GM23248 (cell line): ENCODE results near the gene SAFB2. TPM values are rescaled to one million over a fixed set of nuclear protein-coding genes. Genes with fewer than 3 reads are reported as not detected.

ENCODE experiments used
- DNase-seq: peaks from one replicate; pipeline ENCODE4 v3.0.0-alpha.2; 2015
- H2AFZ ChIP-seq: fragments of 200-600 bp; sonication (generic); 2 replicates; pipeline ENCODE4 v1.6.1; 2016; ENCODE audit warnings: antibody characterized with exemption
- H3F3A ChIP-seq: fragments of 200-600 bp; sonication (generic); 2 replicates; pipeline ENCODE4 v1.6.1; 2016; ENCODE audit warnings: mild to moderate bottlenecking, antibody characterized with exemption, mixed run types; ENCODE audit not compliant: insufficient read depth
- H3K27ac ChIP-seq: fragments of 200-600 bp; sonication (generic); 2 replicates; pipeline ENCODE4 v1.5.1; 2016; ENCODE audit warnings: mild to moderate bottlenecking
- H3K27me3 ChIP-seq: fragments of 200-600 bp; sonication (generic); replicated peaks from 2 replicates; pipeline ENCODE4 v1.6.1; 2016; ENCODE audit warnings: mild to moderate bottlenecking; ENCODE audit not compliant: insufficient read depth
- H3K36me3 ChIP-seq: fragments of 200-600 bp; sonication (generic); 2 replicates; pipeline ENCODE4 v1.6.1; 2016; ENCODE audit warnings: low read depth, mild to moderate bottlenecking
- H3K4me1 ChIP-seq: fragments of 200-600 bp; sonication (generic); 2 replicates; pipeline ENCODE4 v1.6.1; 2016; ENCODE audit warnings: mild to moderate bottlenecking; ENCODE audit not compliant: insufficient read depth
- H3K4me2 ChIP-seq: fragments of 200-600 bp; sonication (generic); one replicate; pipeline ENCODE4 v1.6.1; 2016; ENCODE audit warnings: mild to moderate bottlenecking; ENCODE audit not compliant: unreplicated experiment
- H3K4me3 ChIP-seq: fragments of 200-600 bp; sonication (generic); 2 replicates; pipeline ENCODE4 v1.5.1; 2016; ENCODE audit warnings: mild to moderate bottlenecking
- H3K79me2 ChIP-seq: fragments of 200-600 bp; sonication (generic); 2 replicates; pipeline ENCODE4 v1.6.1; 2016; ENCODE audit warnings: mild to moderate bottlenecking; ENCODE audit not compliant: insufficient read depth
- H3K9ac ChIP-seq: fragments of 200-600 bp; sonication (generic); 2 replicates; pipeline ENCODE4 v1.6.1; 2016; ENCODE audit warnings: mild to moderate bottlenecking
- H3K9me2 ChIP-seq: fragments of 200-600 bp; sonication (generic); 2 replicates; pipeline ENCODE4 v1.6.1; 2016; ENCODE audit warnings: mixed run types, mild to moderate bottlenecking, moderate library complexity; ENCODE audit not compliant: insufficient read depth
- H3K9me3 ChIP-seq: fragments of 200-600 bp; sonication (generic); one replicate; pipeline ENCODE4 v1.6.1; 2017; ENCODE audit warnings: low read depth
- H4K20me1 ChIP-seq: fragments of 200-600 bp; sonication (generic); 2 replicates; pipeline ENCODE4 v1.6.0; 2016; ENCODE audit not compliant: insufficient read depth
- EZH2 ChIP-seq: fragments of 200-600 bp; sonication (generic); IDR thresholded peaks from 2 replicates; pipeline ENCODE4 v1.6.1; 2018; ENCODE audit warnings: antibody characterized with exemption, mild to moderate bottlenecking; ENCODE audit not compliant: insufficient read depth, poor library complexity, severe bottlenecking
- EZH2phosphoT487 ChIP-seq: fragments of 200-600 bp; sonication (generic); IDR thresholded peaks from 2 replicates; pipeline ENCODE4 v1.6.1; 2018; ENCODE audit warnings: antibody characterized with exemption, moderate library complexity, mild to moderate bottlenecking, low read depth; ENCODE audit not compliant: insufficient read depth
- WGBS, 2 experiments: methylation state at CpG; one replicate each; pipeline ENCODE4 v1.1.6; 2015 to 2017; ENCODE audit warnings: low lambda C conversion rate in 2 of 2, low coverage in 1 of 2; ENCODE audit errors: missing lambda C conversion rate in 2 of 2; 5-methylcytosine and 5-hydroxymethylcytosine counted together
- in situ Hi-C: fragments of 300-500 bp; cut with MboI; formaldehyde crosslinking; loops from 2 replicates; pipeline ENCODE4 v1.15.0; 2020
- polyA plus RNA-seq: library from polyadenylated mRNA; unstranded; fragments of >200 nt; fragmentation: Nextera tagmentation; extraction: Ambion mirVana; gene quantifications from 2 replicates; pipeline ENCODE4 v1.2.1, GENCODE V29; 2016
- total RNA-seq: library from RNA; depleted of rRNA; stranded (reverse); fragments of >200 nt; shearing (Covaris generic); gene quantifications from 2 replicates; pipeline ENCODE4 v1.2.3, GENCODE V29; 2014

SAFB2 gene
- total and polyA plus RNA-seq, 2 experiments from 2014 or later, result 17.6 to 37.2 TPM

- Histone ChIP-seq H2AFZ (no peak overlapping the region), H3K4me1 (peaks cover 30% of the 10 kb centered on the region), H3K36me3 (peaks cover 31% of the 10 kb centered on the region; the same call in 1 of the 2 replicates), H3F3A (peaks cover 45% of the 10 kb centered on the region), H3K4me2 (peak overlapping the region; percentile 13), H3K27me3 (no peaks in the 10 kb centered on the region), H4K20me1 (peaks cover 9% of the 10 kb centered on the region; the same call in 1 of the 2 replicates), H3K9me2 (no peaks in the 10 kb centered on the region), H3K9ac (0 out of 2 replicates have a peak overlapping the region, but pooled peaks have one; percentile 30), H3K79me2 (peaks cover 100% of the 10 kb centered on the region), H3K4me3 (no peak overlapping the region), H3K27ac (peak overlapping the region; percentile 57), H3K9me3 (no peaks in the 10 kb centered on the region)
- 62 to 64% methylated on average over 4 of the region's 4 CpGs for WGBS, 2 experiments
- TF ChIP-seq EZH2phosphoT487 (no peak), EZH2 (no peak)
- DNase-seq, result no peak
- in situ Hi-C loops, result no loop called here
Measured at GRCh38 chr19:5632241-5632612, 9.7 kb upstream of the SAFB2 start.

GRCh38 chr19:5631567-5632240 is 9.1 kb upstream of the SAFB2 start:
- no peak overlapping the region; the same call in 1 of the 2 replicates for H2AFZ ChIP-seq
- in situ Hi-C loops, result no loop called here
- peaks cover 9% of the 10 kb centered on the region; the same call in 1 of the 2 replicates for H4K20me1 ChIP-seq
- H3K4me2 ChIP-seq, result peak overlapping the region; percentile 13
- H3K4me3 ChIP-seq, result 0 out of 2 replicates have a peak overlapping the region, but pooled peaks have one; percentile 9
- peak overlapping the region; percentile 57 for H3K27ac ChIP-seq
- peaks cover 100% of the 10 kb centered on the region for H3K79me2 ChIP-seq
- peak overlapping the region; percentile 30 for H3K9ac ChIP-seq
- H3K9me3 ChIP-seq, result no peaks in the 10 kb centered on the region
- peak; percentile 53 for DNase-seq
- H3K27me3 ChIP-seq, result no peaks in the 10 kb centered on the region
- peaks cover 31% of the 10 kb centered on the region for H3K4me1 ChIP-seq
- WGBS, 2 experiments, result 19 to 26% methylated on average over 9 of the region's 9 CpGs
- no peaks in the 10 kb centered on the region for H3K9me2 ChIP-seq
- peaks cover 34% of the 10 kb centered on the region; the same call in 1 of the 2 replicates for H3K36me3 ChIP-seq
- TF ChIP-seq EZH2 (no peak), EZH2phosphoT487 (no peak)
- H3F3A ChIP-seq, result peaks cover 45% of the 10 kb centered on the region

- H3K9me2 ChIP-seq, result no peaks in the 10 kb centered on the region
- no peak overlapping the region for H3K4me3 ChIP-seq
- H3K4me1 ChIP-seq, result peaks cover 48% of the 10 kb centered on the region
- H3K36me3 ChIP-seq, result peaks cover 41% of the 10 kb centered on the region; the same call in 1 of the 2 replicates
- TF ChIP-seq EZH2phosphoT487 (no peak), EZH2 (no peak)
- peaks cover 9% of the 10 kb centered on the region; the same call in 1 of the 2 replicates for H4K20me1 ChIP-seq
- peaks cover 34% of the 10 kb centered on the region for H3F3A ChIP-seq
- DNase-seq, result no peak
- peaks cover 100% of the 10 kb centered on the region for H3K79me2 ChIP-seq
- 83 to 84% methylated on average over 9 of the region's 9 CpGs for WGBS, 2 experiments
- in situ Hi-C loops, result no loop called here
- H3K4me2 ChIP-seq, result no peak overlapping the region
- no peaks in the 10 kb centered on the region for H3K27me3 ChIP-seq
- no peak overlapping the region for H2AFZ ChIP-seq
- H3K9me3 ChIP-seq, result no peaks in the 10 kb centered on the region
- no peak overlapping the region for H3K9ac ChIP-seq
- H3K27ac ChIP-seq, result no peak overlapping the region
Measured at GRCh38 chr19:5628919-5629481, 6.4 kb upstream of the SAFB2 start.

- H3K4me1 ChIP-seq, result peaks cover 48% of the 10 kb centered on the region
- peaks cover 31% of the 10 kb centered on the region for H3F3A ChIP-seq
- in situ Hi-C loops, result no loop called here
- H2AFZ ChIP-seq, result no peak overlapping the region
- H3K79me2 ChIP-seq, result peaks cover 100% of the 10 kb centered on the region
- no peak overlapping the region for H3K4me2 ChIP-seq
- no peak overlapping the region for H3K9ac ChIP-seq
- H3K9me3 ChIP-seq, result no peaks in the 10 kb centered on the region
- DNase-seq, result peak; percentile 49
- no peaks in the 10 kb centered on the region for H3K27me3 ChIP-seq
- no peaks in the 10 kb centered on the region for H3K9me2 ChIP-seq
- 95 to 96% methylated on average over 1 of the region's 1 CpG for WGBS, 2 experiments
- H3K4me3 ChIP-seq, result no peak overlapping the region
- peaks cover 41% of the 10 kb centered on the region; the same call in 1 of the 2 replicates for H3K36me3 ChIP-seq
- H4K20me1 ChIP-seq, result peaks cover 9% of the 10 kb centered on the region; the same call in 1 of the 2 replicates
- H3K27ac ChIP-seq, result no peak overlapping the region
- TF ChIP-seq EZH2phosphoT487 (no peak), EZH2 (no peak)
Measured at GRCh38 chr19:5628461-5628860, 5.9 kb upstream of the SAFB2 start.
